Measurements from ENCODE around the gene AGBL1.
A peak's percentile ranks its signal among the peaks of the same experiment; 100 is the strongest.

Gene AGBL1

DNA sequence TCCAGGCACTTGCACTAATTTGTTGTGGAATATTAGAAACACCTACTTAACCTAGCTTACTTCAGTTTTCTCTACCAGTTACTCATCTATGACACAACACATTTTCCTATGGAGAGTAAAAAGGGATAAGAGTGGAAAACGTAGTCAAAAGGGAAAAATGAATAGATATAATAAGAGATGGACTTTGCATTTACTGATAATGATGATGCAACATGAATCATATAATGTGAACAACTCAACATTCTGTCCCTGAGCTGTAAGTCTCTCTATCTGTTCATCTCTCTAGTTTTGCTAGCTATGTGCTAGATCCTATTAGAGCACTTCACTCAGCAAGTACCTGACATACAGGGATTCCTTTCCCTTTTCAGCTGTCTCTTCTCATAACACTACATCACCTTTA, 627.1 kb downstream of the AGBL1 start:
- DNase-seq (ENCODE audit: low read depth, low spot score) = no peak

DNA sequence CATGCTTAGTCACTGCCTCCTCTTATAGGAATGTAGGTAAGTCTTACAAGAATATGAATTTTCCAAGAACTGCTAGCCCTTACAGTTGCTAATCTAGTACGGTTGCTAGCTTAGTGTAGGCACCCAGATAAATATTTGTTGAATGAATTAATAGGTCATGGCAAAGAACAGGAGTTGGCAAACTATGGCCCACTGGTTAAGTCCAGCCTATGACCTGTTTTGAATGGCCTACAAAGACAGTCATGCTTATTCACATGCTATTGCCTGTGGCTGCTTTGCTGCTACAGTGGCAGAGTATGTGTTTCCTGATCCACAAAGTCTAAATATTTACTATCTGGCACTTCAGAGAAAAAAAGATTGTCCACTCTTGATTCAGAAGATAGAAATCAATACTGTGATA, 631.8 kb downstream of the AGBL1 start:
- no peak for DNase-seq (ENCODE audit: low read depth, low spot score)

DNA sequence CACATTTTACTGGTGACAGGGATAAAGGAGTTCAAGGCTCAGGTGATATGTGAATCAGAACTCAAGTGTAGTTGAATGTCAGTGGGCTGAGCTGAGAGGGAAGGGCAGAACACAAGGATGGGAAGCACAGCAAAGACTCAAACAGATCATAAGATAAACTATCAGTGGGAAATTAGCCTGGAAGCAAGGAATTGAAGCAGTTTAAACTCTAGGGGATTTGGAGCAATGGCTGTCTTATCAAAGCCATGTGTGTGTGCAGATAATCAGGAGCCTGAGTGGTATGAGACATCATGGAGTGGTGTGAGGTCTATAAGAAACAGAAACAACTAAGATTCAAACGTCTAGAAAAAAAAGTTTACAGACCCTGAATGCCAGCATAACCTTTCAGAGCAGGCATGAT, 634.6 kb downstream of the AGBL1 start:
- DNase-seq (ENCODE audit: low read depth, low spot score) = no peak

DNA sequence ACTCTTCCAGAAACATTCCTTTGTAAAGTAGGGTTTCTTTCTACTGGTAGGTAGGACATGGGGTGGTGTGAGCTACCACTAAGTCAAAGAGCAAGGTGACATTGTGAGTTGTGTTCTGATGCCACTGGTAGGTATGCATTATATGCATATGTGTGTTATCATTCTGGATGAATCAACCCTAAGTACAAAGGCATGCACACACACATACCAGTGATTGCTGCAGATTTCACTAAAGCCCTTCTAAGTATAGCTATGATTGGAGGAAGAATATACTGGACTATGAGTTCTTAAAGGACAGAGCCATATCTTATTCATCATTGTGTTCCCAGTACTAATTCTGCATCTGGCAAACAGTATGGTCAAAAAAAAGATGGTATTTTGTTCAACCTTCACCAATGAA, 646.0 kb downstream of the AGBL1 start:
- DNase-seq (ENCODE audit: low read depth, low spot score) = no peak

DNA sequence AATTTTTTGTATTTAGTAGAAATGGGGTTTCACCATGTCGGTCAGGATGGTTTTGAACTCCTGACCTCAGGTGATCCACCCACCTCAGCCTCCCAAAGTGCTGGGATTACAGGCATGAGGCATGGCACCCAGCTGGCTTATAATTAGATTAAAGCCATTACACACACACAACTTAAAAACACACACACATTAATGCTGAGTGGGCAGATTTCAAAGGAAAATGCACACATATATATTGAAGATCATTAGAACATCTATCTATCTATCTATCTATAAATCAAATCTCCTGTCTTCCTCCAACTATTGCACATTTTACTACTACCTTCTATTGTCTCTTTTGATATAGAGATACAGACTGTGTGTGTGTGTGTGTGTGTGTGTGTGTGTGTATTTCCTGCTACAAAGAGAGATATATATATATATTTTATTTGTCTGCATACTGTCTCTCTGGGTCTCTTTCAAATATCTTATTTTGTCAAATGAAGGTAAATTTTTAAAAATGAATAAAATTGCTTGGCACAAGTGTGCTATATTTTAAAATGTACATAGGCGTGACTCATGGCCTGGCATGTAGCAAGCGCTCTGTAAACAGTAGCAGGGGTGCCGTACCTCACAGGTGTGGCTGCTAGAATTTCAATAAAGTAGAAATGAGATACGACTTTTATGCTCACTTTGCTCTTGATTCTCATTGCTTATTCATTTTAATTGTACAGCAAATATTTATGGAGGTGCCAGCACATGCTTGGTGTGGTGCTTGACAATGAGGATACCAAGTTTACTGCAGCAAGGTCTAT, 655.8 kb downstream of the AGBL1 start:
- no peak for DNase-seq (ENCODE audit: low read depth, low spot score)

DNA sequence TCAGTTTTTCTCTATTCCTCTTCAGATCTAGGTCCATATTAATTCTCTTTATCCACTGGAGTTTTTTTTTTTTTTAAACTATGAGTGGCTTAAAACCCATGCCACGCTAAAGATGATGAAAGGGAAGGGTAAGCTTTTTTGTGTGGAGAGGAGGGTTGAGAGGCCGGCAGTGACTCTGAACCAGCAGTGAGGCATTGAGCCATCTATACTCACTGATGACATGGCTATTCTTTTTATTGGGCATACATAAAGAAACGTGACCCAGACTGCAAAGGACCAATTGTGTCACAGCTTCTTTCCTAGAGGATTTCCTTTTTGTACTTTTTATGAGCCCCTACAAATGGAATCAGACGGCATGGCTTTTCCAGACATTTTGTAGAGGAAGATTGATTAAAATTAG, 662.2 kb downstream of the AGBL1 start:
- no peak for DNase-seq (ENCODE audit: low read depth, low spot score)

DNA sequence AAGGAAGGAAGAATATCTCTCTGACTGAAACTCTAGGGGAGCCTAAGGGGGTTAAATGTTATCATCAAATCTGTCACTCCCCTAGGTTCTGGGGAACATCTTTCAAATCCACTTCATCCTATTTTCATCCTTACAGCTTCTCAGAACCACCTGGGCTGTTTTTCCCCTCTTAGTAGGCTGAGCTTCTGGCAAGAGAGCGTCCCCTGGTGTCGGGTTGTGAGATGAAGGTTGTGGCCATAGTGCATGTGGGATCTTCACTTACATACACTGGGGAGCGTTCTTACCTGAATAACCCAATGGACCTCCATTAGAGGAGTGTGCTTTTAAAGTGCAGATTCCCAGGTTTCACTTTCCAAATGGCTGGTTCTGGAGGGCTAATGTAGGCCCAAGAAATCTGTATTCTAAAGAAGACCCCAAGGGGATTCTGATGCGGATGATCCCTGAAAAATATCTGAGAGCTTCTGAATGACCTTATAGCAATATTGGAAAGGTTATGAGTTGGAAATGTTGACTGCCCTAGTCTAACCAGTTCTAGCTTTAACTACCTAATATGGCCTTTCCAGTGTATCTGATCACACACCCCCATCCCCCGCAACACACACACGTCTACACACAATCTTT, 663.7 kb downstream of the AGBL1 start:
- DNase-seq (ENCODE audit: low read depth, low spot score) = peak; percentile 82

DNA sequence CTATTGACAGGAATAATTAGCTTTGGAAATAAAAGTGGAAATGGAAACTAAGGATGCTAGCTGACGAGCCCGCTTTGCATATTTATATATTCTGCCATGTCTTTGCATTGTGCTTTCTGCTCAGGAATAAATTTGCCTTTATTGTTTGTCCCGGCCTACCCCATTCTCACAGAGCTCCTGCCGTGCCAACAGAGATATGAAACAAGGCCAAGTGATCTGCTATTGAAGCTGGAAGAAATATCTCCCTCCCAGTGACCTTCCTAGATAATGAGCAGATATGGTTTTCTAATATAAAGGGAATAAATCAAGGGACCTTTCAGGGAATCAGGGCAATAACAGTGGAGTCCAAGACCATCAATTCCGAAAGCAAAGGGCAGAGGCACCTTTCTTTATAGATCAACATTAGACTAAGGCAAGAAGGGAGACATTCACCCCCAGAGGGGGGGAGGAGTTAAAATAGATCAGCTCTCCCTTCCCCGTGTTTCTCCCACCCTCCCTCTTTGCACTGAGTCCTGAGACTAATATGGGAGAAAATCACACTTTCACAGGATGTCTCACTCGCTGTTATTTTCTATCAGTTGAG, 664.6 kb downstream of the AGBL1 start:
- no peak for DNase-seq (ENCODE audit: low read depth, low spot score)

DNA sequence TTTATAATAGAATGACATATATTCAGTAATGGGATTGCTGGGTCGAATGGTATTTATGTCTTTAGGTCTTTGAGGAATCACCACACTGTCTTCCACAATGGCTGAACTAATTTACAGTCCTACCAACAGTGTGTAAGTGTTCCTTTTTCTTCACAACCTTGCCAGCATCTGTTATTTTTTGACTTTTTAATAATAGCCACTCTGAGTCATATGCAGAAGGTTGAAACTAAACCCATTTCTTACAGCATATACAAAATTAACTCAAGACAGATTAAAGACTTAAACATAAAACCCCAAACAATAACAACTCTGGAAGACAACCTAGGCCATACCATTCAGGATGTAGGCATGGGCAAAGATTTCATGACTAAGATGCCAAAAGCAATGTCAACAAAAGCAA, 671.4 kb downstream of the AGBL1 start:
- no peak for DNase-seq (ENCODE audit: low read depth, low spot score)

DNA sequence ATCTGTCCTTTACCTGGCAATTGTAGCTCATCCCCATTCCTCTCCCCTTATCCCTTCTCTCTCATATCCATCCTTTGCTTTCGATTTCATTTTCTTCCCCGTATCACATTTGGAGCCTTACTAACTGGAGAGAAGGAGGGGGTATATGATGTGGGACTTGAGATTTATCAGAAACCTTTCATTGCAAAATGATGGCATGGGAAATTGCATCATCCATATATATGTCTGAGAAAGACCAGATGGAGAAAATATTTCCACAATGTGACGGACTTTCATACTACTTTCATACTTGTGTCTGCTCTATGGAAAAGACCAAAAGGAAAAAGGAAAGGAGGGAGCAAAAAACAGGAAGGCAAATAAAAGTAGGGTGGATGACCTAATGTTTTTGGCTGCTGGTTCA, 675.2 kb downstream of the AGBL1 start:
- DNase-seq (ENCODE audit: low read depth, low spot score) = no peak

DNA sequence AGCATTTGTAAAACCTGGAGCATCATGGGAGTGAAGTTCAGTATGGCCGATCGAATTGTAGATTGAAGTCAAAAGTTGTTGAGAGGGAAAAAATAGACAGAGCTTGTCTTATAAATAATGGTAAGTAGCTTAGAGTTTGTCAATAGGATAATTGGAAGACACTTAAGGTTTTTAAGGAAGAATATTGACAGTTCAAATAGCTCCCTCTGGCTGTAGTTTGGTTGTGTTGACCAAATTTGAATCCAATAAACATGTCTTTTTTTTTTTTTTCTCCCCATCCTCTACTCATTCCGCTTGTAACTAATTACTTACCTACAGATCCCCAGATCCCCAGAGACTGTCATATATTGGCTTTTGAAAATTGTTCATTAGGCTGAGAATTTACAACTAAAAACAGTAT, 677.0 kb downstream of the AGBL1 start:
- DNase-seq (ENCODE audit: low read depth, low spot score) = no peak

DNA sequence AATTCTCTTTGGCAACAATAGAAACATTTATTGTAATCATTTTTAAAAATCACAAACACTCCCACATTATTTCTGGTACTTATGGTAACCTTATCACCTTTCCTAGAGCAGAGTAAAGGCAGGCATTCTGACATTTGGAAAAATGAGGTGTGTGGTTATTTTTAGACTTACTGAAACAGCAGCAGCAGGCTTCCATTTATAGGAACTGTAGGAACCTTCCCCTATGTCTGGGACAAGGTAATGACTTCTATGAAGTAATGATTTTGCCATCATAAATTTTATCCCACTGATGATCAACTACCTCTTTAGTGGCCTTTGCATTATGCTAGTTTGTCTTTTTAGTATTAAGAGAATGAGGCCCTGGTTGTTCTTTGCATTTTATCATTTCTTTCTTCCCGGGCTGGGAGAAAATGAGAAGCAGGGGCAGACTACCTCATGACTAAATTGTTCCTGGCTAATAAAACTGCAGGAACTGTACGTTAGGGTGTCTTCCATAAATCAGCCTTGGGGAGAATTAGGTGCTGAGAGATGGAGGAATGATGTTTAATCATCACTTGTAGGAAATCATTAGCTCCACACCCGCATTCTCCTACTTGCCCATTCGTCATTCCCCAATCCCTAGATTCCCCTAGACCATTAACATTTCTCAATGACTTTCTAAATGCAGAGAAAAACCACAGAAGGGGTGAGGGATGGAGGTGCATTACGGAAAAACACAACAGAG, 680.3 kb downstream of the AGBL1 start:
- no peak for DNase-seq (ENCODE audit: low read depth, low spot score)

DNA sequence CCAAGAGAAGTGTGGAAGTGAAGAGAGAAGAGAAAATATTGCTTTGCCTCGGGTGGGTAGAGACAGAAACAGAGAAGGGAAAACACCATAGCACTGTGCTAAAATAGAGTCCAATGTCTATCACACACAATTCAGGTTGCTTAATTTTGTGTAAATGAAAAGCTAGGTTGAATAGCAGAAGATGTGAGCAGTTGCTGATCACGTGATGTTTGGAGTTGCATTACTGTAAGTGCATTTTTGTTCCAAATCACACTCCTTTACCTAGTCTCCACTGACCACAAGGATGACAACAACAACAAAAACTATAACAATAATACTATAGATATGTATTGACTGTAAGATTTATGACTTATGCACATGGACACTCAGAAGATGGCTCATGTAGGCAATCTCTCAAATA, 683.2 kb downstream of the AGBL1 start:
- no peak for DNase-seq (ENCODE audit: low read depth, low spot score)

DNA sequence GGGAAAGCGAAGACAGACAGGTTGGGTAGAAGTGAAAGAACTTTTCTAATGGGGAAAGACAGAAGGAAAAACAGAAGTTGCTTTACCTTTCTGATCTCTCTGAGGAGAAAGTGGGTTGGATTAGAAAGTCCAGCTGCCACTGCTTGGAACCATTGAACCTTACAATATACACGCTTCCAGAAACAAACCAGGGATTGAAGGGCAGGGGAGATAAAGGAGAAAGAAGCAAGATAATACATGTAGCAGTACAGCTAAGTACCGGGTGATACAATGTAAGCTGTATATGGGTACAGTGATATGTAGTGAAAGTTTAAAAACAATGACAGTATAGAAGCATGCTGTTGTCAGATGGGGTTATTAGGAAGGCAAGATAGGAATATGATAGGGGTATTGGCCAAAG, 684.4 kb downstream of the AGBL1 start:
- DNase-seq (ENCODE audit: low read depth, low spot score) = no peak

DNA sequence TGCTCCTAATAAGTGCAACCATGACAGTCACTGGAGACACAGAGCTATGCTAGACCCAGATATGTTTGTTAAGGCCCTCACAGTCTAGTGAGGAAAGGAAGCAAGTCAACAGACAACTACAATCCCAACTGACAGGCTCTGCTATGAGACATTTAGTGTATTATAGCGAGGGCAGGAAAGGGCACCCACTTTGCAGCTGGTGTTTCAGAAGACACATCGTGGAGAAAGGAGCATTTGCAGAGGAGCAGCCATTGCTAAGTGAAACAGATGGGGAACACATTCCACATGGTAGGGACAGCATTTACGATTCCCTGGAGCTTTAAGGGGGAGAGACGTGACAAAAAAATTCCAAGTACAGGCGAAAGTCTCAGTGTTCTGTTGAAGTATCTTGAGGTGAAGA, 685.6 kb downstream of the AGBL1 start:
- no peak for DNase-seq (ENCODE audit: low read depth, low spot score)

DNA sequence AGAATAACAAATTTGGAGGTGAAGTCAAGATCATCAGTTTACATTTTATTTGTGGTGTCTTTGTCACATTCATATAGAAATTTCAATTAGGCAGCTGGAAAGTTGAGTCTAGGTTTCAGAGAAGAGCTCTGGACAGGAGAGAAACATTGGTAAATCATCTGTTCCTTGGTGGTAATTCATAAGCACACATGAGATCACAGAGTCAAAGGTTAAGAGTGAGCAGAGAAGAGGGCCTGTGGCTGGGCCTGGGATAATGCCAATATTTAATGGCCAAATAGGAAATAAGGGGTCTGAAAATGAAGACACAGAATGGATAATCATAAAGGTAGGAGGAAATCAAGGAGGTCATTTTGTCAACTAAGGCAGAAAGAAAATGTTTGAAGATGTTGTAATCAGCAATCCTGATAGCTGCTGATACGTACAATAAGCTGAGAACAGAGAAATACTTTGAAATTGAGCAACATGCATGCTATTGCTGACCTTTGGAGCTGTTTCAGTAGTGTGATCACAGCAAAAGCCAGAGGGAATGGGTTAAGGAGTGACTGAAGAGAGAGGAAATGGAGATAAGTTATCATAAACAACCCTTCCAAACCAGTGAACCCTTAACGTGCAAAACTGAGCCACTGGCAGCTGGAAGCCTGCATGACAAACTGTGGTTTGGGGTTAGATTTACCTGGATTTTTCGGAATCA, 692.8 kb downstream of the AGBL1 start:
- DNase-seq (ENCODE audit: low read depth, low spot score) = no peak

DNA sequence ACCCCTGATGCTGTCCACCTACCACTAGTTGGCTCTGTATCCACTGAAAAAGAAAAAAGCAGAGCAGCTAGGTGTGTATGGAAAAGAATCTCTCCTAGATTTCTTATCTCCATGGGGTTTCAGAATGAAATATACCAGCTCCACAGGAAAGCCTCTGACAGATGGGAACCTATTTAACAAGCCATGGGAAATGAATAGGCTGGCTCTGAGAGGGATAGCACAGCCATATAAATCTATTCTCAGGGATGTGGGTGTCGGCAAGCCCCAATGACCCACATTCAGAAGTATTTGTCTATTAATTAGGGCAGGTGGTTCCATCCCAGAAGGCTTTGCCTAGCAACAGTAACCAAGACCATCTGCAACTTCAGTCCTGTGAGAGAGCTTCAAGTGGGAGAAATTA, 694.1 kb downstream of the AGBL1 start:
- no peak for DNase-seq (ENCODE audit: low read depth, low spot score)

DNA sequence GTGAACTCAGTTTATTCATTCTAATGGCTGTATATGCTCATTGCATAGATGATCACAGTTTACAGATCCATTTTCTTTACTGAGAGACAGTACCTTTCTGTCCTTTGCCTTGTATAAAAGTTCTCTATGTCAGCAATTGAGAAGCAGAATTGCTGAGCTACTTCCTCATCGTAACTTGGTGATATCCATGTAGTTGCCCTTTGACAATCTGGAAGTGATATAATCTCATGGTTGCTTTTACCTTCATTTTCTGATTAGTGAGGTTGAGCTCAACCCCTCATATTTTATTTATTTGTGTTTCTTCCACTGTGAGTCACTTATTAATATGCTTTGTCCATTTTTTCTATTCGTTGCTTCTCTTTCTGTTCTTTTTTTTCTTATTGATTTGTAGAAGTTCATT, 696.5 kb downstream of the AGBL1 start:
- DNase-seq (ENCODE audit: low read depth, low spot score) = no peak

DNA sequence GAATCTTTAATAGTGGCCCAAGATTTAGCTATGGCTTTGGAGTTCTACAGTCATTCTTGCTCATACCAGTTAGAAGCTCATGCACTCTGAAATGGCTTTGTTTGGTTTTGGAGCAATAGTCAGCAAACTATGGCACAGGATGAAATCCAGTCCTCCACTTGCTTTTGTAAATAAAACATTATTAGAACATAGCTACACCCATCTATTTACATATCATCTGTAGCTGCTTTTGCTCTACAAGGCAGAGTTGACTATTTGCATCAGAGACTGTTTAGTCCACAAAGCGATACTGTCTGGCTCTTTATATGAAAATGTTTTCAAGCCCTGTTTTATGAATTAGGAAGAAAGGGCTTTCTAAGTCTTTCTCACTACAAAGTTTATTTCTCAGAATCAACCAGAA, 716.9 kb downstream of the AGBL1 start:
- DNase-seq (ENCODE audit: low read depth, low spot score) = no peak

DNA sequence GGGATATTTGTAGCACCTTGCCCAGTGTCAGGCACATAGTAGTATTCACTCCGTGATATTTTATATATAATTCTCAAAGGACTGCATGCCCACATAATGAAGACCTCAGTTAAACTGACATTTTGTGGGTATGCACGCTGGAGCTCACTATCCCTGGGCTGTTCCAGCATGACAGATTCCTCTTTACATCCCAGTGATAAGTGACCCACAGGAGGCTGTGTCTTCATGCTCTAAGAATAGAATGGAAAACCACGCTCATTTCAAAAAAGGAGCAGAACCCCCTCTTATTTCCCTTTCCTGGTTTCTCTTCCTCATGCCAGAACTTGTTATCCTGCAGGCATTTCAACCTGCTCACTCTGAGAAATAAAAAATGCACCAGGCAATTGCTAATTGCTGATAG, 717.5 kb downstream of the AGBL1 start:
- DNase-seq (ENCODE audit: low read depth, low spot score) = no peak

DNA sequence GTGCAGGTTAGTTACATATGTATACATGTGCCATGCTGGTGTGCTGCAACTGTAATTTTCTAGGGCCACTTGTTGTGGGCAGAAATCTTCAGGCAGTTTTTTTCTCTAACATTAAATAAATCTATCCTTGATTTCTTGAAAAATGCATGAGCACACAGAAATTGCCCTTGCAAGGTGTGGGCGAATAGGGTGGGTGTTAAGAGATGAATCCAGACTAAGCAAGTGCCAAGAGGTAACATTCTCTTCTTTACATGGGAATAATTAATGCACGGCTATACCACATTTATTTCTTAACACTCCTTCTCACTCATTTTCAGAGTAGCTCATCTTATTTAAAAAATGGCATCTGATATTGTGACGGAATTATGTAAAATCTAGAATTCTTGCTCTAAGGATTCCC, 719.6 kb downstream of the AGBL1 start:
- no peak for DNase-seq (ENCODE audit: low read depth, low spot score)

DNA sequence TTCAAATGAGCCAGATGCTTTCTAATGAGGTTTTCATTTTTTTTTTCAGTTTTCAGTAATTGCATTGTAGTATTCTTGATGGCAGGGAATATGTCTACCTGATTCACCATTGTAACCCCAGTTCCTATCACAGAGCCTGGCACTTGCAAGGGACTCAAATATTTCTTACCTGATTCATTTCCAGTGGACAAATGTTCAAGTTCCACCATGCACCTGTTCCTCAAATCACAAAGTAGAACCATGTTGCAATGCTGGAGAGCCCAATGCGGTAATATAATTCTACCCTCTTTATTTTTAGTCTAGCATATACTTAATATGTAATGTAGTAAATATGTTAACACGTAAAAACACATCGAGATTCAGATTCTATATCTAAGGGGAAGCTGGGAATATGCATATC, 722.6 kb downstream of the AGBL1 start:
- no peak for DNase-seq (ENCODE audit: low read depth, low spot score)

Measured in ELF-1 (cell line).